ENCODE data around the gene HHEX. TPM values are rescaled to one million over a fixed set of nuclear protein-coding genes. Genes with fewer than 3 reads are reported as not detected.

HHEX gene
- total and polyA plus RNA-seq, 7 donors = 1.5 to 3.3 (median 2.0) TPM

DNA sequence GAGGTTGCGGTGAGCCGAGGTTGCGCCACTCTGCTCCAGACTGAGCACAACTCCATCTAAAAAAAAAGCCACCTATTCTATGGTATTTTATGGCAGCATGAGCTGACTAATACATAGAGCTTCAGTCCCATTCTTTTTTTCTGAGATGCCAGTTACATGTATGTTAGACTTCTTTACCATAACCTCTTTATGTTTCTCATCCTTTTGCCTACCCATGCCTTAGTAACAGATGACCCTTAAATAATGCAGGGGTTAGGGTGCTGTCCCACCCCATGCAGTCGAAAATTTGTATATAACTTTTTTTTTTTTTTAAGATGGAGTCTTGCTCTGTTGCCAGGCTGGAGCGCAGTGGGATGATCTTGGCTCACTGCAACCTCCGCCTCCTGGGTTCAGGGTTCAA lies 22.7 kb upstream of the HHEX start:
- TF ChIP-seq, protein P1, sequence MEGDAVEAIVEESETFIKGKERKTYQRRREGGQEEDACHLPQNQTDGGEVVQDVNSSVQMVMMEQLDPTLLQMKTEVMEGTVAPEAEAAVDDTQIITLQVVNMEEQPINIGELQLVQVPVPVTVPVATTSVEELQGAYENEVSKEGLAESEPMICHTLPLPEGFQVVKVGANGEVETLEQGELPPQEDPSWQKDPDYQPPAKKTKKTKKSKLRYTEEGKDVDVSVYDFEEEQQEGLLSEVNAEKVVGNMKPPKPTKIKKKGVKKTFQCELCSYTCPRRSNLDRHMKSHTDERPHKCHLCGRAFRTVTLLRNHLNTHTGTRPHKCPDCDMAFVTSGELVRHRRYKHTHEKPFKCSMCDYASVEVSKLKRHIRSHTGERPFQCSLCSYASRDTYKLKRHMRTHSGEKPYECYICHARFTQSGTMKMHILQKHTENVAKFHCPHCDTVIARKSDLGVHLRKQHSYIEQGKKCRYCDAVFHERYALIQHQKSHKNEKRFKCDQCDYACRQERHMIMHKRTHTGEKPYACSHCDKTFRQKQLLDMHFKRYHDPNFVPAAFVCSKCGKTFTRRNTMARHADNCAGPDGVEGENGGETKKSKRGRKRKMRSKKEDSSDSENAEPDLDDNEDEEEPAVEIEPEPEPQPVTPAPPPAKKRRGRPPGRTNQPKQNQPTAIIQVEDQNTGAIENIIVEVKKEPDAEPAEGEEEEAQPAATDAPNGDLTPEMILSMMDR (IDR thresholded peaks at IDR 0.05) = no peak
- H3K27ac ChIP-seq = no peak overlapping the region
- H3K4me3 ChIP-seq = no peak overlapping the region
- WGBS, 3 donors = 91 to 93% (median 93%) methylated on average over 6 of the region's 6 CpGs
- H3K27me3 ChIP-seq (ENCODE audit: insufficient read depth in 3 of 3, low read length in 2 of 3) = no peaks in the 10 kb centered on the region
- ATAC-seq (no peak), DNase-seq (no peak)
- intact Hi-C loops (cut with DNase I) = no loop called here
- no peaks in the 10 kb centered on the region for H3K4me1 ChIP-seq
- no peaks in the 10 kb centered on the region for H3K36me3 ChIP-seq (ENCODE audit: insufficient read depth in 1 of 2, low read depth in 1 of 2)
- H3K9me3 ChIP-seq = peaks cover 20% of the 10 kb centered on the region

- no peak overlapping the region for H3K27ac ChIP-seq
- no peaks in the 10 kb centered on the region for H3K9me3 ChIP-seq
- peaks cover 0 to 2% (median 0%) of the 10 kb centered on the region in 3 donors for H3K27me3 ChIP-seq (ENCODE audit: insufficient read depth in 3 of 3, low read length in 2 of 3)
- H3K4me3 ChIP-seq = no peak overlapping the region
- TF ChIP-seq, protein P1 (IDR thresholded peaks at IDR 0.05) = no peak
- intact Hi-C loops (cut with DNase I) = no loop called here
- no peaks in the 10 kb centered on the region for H3K4me1 ChIP-seq
- DNase-seq = no peak
- ATAC-seq = no peak
- H3K36me3 ChIP-seq (ENCODE audit: insufficient read depth in 1 of 2, low read depth in 1 of 2) = no peaks in the 10 kb centered on the region
Measured at GRCh38 chr10:92677708-92678107, 12.0 kb upstream of the HHEX start.

DNA sequence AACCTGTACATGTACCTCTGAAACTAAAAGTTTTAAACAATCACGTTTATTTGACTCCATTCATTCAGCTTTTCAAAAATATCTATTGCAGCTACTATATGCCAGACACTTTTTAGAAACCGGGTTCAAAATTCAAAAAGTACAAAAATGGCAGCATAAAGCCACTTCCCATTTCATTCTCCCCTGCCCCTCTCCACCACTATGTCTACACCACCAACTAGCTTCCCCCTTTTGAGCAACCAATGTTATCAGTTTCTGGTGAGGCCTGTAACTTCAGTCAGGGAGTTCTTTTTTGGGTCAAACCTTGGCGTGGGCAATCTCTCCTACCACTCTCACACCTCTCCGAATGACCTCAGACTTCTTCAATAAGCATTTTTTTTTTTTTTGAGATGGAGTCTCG lies 11.5 kb upstream of the HHEX start:
- ATAC-seq (no peak), DNase-seq (no peak)
- Histone ChIP-seq H3K27me3 (ENCODE audit: insufficient read depth in 3 of 3, low read length in 2 of 3) (peaks cover 0 to 2% (median 0%) of the 10 kb centered on the region in 3 donors), H3K4me1 (no peaks in the 10 kb centered on the region), H3K9me3 (no peaks in the 10 kb centered on the region), H3K36me3 (ENCODE audit: insufficient read depth in 1 of 2, low read depth in 1 of 2) (no peaks in the 10 kb centered on the region), H3K4me3 (no peak overlapping the region), H3K27ac (no peak overlapping the region)
- WGBS, 3 donors = 89 to 92% (median 90%) methylated on average over 5 of the region's 5 CpGs
- intact Hi-C loops (cut with DNase I) = no loop called here
- TF ChIP-seq, protein P1 (IDR thresholded peaks at IDR 0.05) = no peak

- DNase-seq (no peak), ATAC-seq (no peak)
- H3K4me3 ChIP-seq = no peak overlapping the region
- H3K27me3 ChIP-seq (ENCODE audit: insufficient read depth in 3 of 3, low read length in 2 of 3) = peaks cover 0 to 2% (median 0%) of the 10 kb centered on the region in 3 donors
- TF ChIP-seq, protein P1 (IDR thresholded peaks at IDR 0.05) = no peak
- 86 to 91% (median 86%) methylated on average over 2 of the region's 2 CpGs for WGBS, 3 donors
- peaks cover 4% of the 10 kb centered on the region for H3K9me3 ChIP-seq
- H3K27ac ChIP-seq = no peak overlapping the region
- H3K36me3 ChIP-seq (ENCODE audit: insufficient read depth in 1 of 2, low read depth in 1 of 2) = no peaks in the 10 kb centered on the region
- intact Hi-C loops (cut with DNase I) = no loop called here
- H3K4me1 ChIP-seq = no peaks in the 10 kb centered on the region
Measured at GRCh38 chr10:92681306-92681834, 8.4 kb upstream of the HHEX start.

GRCh38 chr10:92688573-92688926 lies 1.2 kb upstream of the HHEX start:
- TF ChIP-seq, protein P1 (IDR thresholded peaks at IDR 0.05) = no peak
- Histone ChIP-seq H3K27me3 (ENCODE audit: insufficient read depth in 3 of 3, low read length in 2 of 3) (peaks cover 0 to 51% (median 33%) of the 10 kb centered on the region in 3 donors), H3K4me3 (peak overlapping the region; percentile 70), H3K27ac (no peak overlapping the region), H3K9me3 (peaks cover 4% of the 10 kb centered on the region), H3K36me3 (ENCODE audit: insufficient read depth in 1 of 2, low read depth in 1 of 2) (no peaks in the 10 kb centered on the region), H3K4me1 (peaks cover 9% of the 10 kb centered on the region)
- 52 to 58% (median 56%) methylated on average over 5 of the region's 5 CpGs for WGBS, 3 donors
- DNase-seq (no peak), ATAC-seq (no peak)
- intact Hi-C loops (cut with DNase I) = no loop called here
